SU-DHL-6 (cell line): ENCODE measurements around the gene MCOLN2.

Experiments
- EZH2phosphoT487 ChIP-seq: fragments of 200-600 bp; sonication (generic), shearing (Covaris generic); conservative IDR thresholded peaks from 2 replicates; pipeline ENCODE4 v1.6.1; 2018; ENCODE audit warnings: mild to moderate bottlenecking, antibody characterized with exemption, low read length, moderate library complexity, mixed read lengths
- TF ChIP-seq, protein P1 (sequence below): fragments of 200-600 bp; sonication (generic); IDR thresholded peaks from one replicate; pipeline ENCODE4 v1.5.1; 2017; ENCODE audit warnings: antibody characterized with exemption, mild to moderate bottlenecking, low read length, moderate library complexity; ENCODE audit not compliant: insufficient read depth, poor library complexity, severe bottlenecking

DNA sequence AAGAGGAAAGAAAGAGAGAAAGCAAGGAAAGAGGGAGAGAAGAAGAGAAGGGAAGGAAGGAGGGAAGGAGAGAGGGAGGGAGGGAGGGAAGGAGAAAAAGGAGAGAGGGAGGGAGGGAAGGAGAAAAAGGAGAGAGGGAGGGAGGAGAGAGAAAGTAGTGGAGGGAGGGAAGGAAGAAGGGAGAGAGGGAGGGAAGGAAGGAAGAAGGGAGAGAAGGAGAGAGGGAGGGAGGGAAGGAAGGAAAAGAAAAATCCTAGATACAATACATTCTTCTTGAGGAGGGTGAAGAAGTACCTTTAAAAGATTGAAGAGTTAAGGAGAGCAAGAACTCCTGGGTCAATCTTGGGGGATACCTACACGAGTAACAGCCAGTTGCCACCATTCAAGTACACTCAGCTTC lies 29.2 kb downstream of the MCOLN2 start:
- TF ChIP-seq, protein P1, sequence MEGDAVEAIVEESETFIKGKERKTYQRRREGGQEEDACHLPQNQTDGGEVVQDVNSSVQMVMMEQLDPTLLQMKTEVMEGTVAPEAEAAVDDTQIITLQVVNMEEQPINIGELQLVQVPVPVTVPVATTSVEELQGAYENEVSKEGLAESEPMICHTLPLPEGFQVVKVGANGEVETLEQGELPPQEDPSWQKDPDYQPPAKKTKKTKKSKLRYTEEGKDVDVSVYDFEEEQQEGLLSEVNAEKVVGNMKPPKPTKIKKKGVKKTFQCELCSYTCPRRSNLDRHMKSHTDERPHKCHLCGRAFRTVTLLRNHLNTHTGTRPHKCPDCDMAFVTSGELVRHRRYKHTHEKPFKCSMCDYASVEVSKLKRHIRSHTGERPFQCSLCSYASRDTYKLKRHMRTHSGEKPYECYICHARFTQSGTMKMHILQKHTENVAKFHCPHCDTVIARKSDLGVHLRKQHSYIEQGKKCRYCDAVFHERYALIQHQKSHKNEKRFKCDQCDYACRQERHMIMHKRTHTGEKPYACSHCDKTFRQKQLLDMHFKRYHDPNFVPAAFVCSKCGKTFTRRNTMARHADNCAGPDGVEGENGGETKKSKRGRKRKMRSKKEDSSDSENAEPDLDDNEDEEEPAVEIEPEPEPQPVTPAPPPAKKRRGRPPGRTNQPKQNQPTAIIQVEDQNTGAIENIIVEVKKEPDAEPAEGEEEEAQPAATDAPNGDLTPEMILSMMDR = no peak
- no peak for TF ChIP-seq EZH2phosphoT487
